ENCODE data around the gene INAFM1. TPM values are rescaled to one million over a fixed set of nuclear protein-coding genes. Genes with fewer than 3 reads are reported as not detected.
"Not testable (repeated sequence)": the region's sequence is repeated elsewhere in the genome, so short reads cannot be mapped to it uniquely, and the experiment has no call there.

INAFM1 gene
- total and polyA plus RNA-seq, 12 donors, result 9.2 to 16.4 (median 12.5) TPM

DNA sequence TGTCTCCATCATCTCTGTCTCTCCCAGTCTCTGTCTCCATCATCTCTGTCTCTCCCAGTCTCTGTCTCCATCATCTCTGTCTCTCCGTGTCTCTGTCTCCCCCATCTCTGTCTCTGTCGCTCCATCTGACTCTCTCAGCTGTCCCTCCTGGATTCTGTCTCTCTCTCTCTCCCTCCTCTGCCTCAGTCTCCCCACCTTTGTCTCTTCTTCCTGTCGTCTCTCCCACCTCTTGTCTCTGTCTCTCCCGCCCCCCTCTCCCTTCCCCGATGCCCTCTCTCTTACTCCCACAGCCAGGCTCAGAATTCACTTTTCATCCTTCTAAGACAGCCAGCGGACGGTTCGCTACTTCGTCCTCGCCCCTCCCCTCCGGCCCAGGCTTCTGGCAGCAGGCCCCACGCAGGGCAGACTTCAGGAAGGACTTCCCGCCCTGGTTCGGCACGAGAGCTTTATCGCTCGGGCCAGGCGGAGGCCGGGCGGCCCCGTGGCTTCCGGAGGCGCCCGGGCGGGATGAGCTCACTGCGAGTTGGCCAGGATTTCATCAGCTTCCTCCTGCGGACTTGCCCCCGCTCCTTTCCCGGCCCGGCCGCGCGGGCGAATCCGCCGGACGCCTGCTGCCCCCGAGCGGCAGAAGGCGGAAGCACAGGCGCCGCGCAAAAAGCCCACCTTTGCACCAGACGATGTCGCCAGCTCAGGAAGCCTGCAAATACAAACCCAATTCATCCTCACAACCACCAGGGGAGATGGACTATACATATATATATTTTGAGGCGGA lies 30.7 kb upstream of the INAFM1 start:
- ATAC-seq, result peak; percentile 92 to 96 (median 94)
- 1 to 2% methylated on average over 46 of the region's 46 CpGs for WGBS, 2 donors
- H3K9me3 ChIP-seq, result no peaks in the 10 kb centered on the region
- H3K4me3 ChIP-seq, result peak overlapping the region in 8 of 10 donors; percentile 12 to 43 (median 34)
- no peaks in the 10 kb centered on the region for H3K36me3 ChIP-seq
- peak; percentile 91 to 94 for DNase-seq
- peaks cover 3 to 54% (median 39%) of the 10 kb centered on the region in 9 donors for H3K4me1 ChIP-seq
- TF ChIP-seq, protein P1, sequence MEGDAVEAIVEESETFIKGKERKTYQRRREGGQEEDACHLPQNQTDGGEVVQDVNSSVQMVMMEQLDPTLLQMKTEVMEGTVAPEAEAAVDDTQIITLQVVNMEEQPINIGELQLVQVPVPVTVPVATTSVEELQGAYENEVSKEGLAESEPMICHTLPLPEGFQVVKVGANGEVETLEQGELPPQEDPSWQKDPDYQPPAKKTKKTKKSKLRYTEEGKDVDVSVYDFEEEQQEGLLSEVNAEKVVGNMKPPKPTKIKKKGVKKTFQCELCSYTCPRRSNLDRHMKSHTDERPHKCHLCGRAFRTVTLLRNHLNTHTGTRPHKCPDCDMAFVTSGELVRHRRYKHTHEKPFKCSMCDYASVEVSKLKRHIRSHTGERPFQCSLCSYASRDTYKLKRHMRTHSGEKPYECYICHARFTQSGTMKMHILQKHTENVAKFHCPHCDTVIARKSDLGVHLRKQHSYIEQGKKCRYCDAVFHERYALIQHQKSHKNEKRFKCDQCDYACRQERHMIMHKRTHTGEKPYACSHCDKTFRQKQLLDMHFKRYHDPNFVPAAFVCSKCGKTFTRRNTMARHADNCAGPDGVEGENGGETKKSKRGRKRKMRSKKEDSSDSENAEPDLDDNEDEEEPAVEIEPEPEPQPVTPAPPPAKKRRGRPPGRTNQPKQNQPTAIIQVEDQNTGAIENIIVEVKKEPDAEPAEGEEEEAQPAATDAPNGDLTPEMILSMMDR (IDR thresholded peaks at IDR 0.05), result peak; percentile 98 to 100 (median 99)
- intact Hi-C loops (cut with DNase I), result loop anchor here in 7 of 10 donors (1.0 to 10.0 kb wide), 9 partner anchors 15 to 95 kb away; no protein-coding TSS in a partner anchor
- peaks cover 0 to 40% (median 0%) of the 10 kb centered on the region in 7 donors for H3K27me3 ChIP-seq
- H3K27ac ChIP-seq, result peak overlapping the region in 8 of 10 donors; percentile 8 to 70 (median 50)

DNA sequence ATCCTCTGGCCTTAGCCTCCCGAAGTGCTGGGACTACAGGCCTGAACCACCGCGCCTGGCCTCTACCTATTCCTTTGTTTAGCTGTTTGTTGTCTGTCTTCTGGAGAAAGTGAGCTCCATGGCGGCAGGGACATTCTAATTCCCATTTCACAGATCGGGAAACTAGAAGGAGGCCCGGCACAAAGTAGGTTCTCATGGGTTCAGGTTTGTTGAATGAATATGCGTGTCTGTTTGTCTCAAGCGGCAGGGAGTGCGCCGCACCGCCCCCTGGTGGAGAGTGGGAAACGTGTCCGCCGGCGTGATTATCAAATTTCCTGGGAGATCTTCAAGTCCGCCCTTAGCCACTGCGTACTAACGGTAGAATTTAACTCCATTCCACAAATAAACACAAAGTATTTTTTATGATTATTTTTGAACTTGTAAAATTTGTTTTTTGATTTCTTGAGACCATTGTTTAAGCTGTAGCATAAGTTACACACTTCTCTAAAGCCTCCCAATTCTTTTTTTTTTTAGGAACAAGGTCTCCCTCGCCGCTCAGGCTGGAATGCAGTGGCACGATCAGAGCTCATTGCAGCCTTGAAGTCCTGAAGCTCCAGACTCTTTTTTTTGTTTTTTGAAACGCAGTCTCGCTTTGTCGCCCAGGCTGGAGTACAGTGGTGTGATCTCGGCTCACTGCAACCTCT lies 27.2 kb upstream of the INAFM1 start:
- WGBS, 2 donors, result 31% methylated on average over 25 of the region's 25 CpGs
- peak in 1 of 8 donors; percentile 26 for ATAC-seq
- no peak overlapping the region for H3K4me3 ChIP-seq

DNA sequence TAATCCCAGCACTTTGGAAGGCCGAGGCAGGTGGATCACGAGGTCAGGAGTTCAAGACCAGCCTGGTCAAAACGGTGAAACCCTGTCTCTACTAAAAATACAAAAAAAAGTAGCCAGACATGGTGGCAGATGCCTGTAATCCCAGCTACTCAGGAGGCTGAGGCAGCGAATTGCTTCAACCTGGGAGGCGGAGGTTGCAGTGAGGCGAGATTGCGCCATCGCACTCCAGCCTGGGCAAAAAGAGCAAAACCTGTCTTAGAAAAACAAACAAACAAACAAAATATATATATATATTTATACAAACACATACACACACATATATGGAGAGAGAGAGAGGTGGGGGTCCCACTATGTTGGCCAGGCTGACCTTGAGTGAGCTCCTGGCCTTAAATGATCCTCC lies 21.7 kb upstream of the INAFM1 start:
- H3K4me3 ChIP-seq; intact Hi-C loops (cut with DNase I): not testable (repeated sequence)

More for the DNA sequence above, 27.2 kb upstream of the INAFM1 start:
- intact Hi-C loops (cut with DNase I), result loop anchor here in 5 of 10 donors (1.0 to 10.0 kb wide), 8 partner anchors 35 to 1600 kb away; no protein-coding TSS in a partner anchor
- H3K4me1 ChIP-seq, result peaks cover 3 to 31% (median 18%) of the 10 kb centered on the region in 9 donors
- H3K27ac ChIP-seq, result no peak overlapping the region
- peaks cover 0 to 5% (median 0%) of the 10 kb centered on the region in 7 donors for H3K27me3 ChIP-seq
- H3K36me3 ChIP-seq, result no peaks in the 10 kb centered on the region
- H3K9me3 ChIP-seq, result no peaks in the 10 kb centered on the region
- TF ChIP-seq, protein P1 (IDR thresholded peaks at IDR 0.05), result peak; percentile 91 to 96 (median 93)
- peak; percentile 79 to 83 for DNase-seq

GRCh38 chr19:47253467-47253881 lies 21.2 kb upstream of the INAFM1 start:
- H3K4me1 ChIP-seq, result peaks cover 2 to 19% (median 17%) of the 10 kb centered on the region in 9 donors
- intact Hi-C loops (cut with DNase I), result no loop called here
- H3K27me3 ChIP-seq, result no peaks in the 10 kb centered on the region
- WGBS, 2 donors, result 67 to 75% methylated on average over 3 of the region's 3 CpGs
- peaks cover 0 to 4% (median 0%) of the 10 kb centered on the region in 9 donors for H3K36me3 ChIP-seq
- ATAC-seq, result no peak
- H3K4me3 ChIP-seq, result no peak overlapping the region
- no peak for DNase-seq
- H3K9me3 ChIP-seq, result no peaks in the 10 kb centered on the region
- no peak overlapping the region for H3K27ac ChIP-seq
- TF ChIP-seq, protein P1 (IDR thresholded peaks at IDR 0.05), result no peak

More for the DNA sequence above, 21.7 kb upstream of the INAFM1 start:
- DNase-seq, H3K9me3 ChIP-seq, ATAC-seq, H3K27ac ChIP-seq, H3K27me3 ChIP-seq, H3K36me3 ChIP-seq: not testable (repeated sequence)
- WGBS, 2 donors, result 88 to 91% methylated on average over 8 of the region's 8 CpGs
- peaks cover 2 to 15% (median 13%) of the 10 kb centered on the region in 9 donors for H3K4me1 ChIP-seq
